C1 segment of cervical spinal cord (tissue), 14 donors: ENCODE measurements around the gene ZNF277.

Experiments
- DNase-seq, 14 donors: peaks; one replicate each; lab custom pipeline; 2025; lab: John Stamatoyannopoulos, UW

The ZNF277 gene

GRCh38 chr7:112206238-112206990, at the start of gene ZNF277, which contains the start of gene DOCK4:
TSS of gene ZNF277 (plus strand) at chr7:112206695. CDS start at chr7:112206717, 22 bp downstream.
TSS of gene DOCK4 (minus strand) at chr7:112206399. CDS start at chr7:112206138, 261 bp downstream.
- peak; percentile 93 to 100 (median 99) for DNase-seq

- DNase-seq, result no peak
These were observed 49.4 kb upstream of the ZNF277 start for GRCh38 chr7:112157072-112157471.

DNA sequence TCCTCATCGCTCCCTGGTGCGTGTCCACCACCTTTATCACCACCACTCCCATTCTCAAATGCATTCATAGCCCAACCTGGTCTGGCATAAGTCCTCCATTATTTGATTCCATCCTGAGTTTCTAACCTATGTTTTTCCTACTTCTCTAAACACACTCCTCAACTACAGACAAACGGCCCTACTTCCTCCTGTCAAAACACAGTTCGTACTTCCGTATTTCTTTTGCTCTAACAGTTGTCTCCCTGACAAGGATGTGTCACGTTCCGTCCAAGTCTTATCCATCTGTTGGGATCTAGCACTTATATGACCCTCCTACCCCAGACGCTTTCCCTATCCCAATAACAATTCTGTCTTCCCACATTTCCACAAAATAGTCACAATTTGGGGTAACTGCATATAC, 47.1 kb upstream of the ZNF277 start:
- no peak for DNase-seq

- DNase-seq, result peak in 1 of 14 donors; percentile 26
These were observed 46.2 kb upstream of the ZNF277 start for GRCh38 chr7:112160130-112160770.

- no peak for DNase-seq
These were observed 45.7 kb upstream of the ZNF277 start for GRCh38 chr7:112160771-112161150.

GRCh38 chr7:112161253-112162141, 45.0 kb upstream of the ZNF277 start:
- no peak for DNase-seq

GRCh38 chr7:112162142-112162766, 44.2 kb upstream of the ZNF277 start:
- peak in 12 of 14 donors; percentile 45 to 87 (median 72) for DNase-seq

- no peak for DNase-seq
These were observed 43.5 kb upstream of the ZNF277 start for GRCh38 chr7:112162784-112163506.

DNA sequence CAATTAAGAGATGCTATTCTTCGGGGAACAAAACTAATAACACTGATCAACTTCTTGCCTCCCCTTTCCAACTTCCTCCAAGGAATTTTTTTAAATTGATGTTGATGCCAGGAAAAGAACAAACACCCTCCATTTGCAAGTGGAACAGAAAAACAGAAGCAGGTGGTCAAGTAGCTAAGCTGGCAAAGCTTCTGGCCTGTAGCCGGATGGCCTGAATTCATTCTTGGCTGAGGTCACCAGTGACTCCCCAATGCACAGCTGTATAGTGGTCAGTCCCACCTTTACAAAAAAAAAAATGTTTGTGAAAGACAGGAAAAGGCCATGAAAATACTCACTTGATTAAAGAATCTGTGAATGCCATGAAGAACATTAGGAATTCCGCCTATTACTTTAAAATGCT, 39.3 kb upstream of the ZNF277 start:
- DNase-seq, result peak in 1 of 14 donors; percentile 87

GRCh38 chr7:112168915-112169314, 37.6 kb upstream of the ZNF277 start:
- no peak for DNase-seq

DNA sequence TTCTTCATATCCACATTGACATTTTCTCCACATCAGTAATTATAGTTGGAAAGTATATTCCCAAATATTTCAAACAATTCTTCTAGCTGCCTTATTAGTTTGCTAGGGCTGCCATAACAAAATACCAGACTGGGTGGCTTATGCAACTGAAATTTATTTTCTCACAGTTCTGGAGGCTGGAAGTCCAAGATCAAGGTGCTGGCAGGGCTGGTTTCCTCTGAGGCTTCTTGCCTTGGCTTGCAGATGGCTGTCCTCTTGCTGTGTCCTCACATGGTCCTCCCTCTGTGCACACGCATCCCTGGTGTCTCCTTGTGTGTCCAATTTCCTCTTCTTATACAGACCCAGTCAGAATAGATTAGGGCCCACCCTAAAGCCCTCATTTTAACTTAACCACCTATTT, 34.8 kb upstream of the ZNF277 start:
- DNase-seq, result no peak

- DNase-seq, result no peak
These were observed 33.5 kb upstream of the ZNF277 start for GRCh38 chr7:112172870-112173567.

DNA sequence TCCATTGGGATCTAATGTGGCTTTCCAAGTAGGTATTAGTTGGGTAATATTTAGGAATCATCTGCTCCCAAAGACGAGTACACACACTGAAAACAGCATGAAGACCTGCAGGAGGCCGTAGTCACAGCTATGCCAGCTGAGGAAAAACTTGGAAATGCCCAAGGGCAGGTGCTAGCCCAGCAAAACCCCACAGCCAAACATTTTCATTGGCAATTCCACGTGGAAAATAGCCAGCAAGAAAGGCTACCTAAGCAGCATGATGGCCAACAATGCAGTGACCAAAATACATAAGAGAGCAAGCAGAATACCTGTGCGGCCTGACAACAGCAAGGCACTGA, 33.0 kb upstream of the ZNF277 start:
- DNase-seq, result peak in 1 of 14 donors; percentile 87

DNA sequence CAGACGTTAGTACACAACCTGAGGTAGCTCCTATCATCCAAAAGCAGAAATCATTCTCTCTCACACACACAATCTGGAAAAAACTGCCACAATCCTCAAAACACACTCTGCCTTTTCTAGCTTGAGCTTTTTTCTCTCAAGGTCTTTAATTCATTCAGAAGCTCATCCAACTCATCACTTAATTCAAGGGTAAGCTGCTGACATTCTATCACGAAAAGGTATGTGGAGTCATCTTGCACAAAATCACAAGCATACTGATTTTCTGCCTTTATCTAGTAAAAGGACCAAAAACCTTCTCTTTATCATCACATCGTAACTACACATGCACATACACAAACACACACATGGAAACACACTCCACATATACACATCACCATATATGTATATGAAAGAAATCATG, 32.3 kb upstream of the ZNF277 start:
- no peak for DNase-seq

DNA sequence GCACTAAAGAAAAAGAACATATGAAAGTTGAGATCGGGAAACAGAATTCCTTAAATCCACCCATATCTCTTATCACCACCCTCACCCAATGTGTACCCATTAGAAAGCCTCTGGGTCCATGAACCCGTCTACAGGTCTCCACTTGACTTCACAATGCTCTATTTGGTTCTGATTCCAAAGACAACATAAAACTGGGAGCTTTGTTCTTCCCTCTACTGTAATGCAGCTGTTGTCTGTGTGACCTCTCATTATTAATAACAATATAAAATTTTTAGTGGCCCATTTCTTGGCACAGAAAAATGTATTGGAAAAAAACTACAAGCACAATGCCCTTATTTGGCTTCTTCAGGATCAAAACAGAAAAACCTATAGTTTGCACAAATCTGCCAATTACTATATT, 30.3 kb upstream of the ZNF277 start:
- DNase-seq, result no peak

DNA sequence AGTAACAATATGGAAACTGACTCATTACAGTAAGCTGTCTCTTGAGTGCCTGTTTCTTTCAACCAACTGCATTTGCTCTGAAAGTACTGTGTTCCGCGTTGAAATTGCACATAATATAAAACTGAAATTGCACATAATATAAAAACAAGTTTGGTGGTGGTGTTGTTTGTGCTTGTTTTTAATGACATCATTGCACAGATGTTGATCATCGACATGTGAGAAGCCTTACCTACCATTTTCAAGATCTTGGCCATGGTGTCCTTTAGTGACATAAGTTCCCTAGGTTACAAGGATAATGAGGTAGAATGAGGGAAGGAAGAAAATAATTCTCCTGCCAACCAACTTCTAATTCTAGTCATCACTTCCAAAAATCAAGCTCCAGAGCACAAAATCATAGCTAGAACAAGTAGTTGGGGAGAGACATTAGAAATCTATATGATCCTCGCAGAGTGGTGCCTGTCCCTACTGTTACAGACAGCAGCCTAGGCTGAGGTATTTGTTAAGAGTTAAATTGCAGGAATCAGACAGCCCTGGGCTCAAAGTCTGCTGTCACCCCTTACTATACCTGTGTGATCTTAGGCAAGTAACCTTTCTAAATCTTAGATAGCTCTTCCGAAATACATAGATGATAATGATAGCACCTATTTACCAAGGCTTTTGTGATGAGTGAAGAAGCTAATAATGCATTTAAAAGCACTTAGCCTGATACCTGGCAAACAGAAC, 29.6 kb upstream of the ZNF277 start:
- no peak for DNase-seq

- peak in 1 of 14 donors; percentile 32 for DNase-seq
These were observed 26.3 kb upstream of the ZNF277 start for GRCh38 chr7:112180223-112180622.

- peak in 12 of 14 donors; percentile 4 to 75 (median 56) for DNase-seq
These were observed 23.7 kb upstream of the ZNF277 start for GRCh38 chr7:112182749-112183148.

DNA sequence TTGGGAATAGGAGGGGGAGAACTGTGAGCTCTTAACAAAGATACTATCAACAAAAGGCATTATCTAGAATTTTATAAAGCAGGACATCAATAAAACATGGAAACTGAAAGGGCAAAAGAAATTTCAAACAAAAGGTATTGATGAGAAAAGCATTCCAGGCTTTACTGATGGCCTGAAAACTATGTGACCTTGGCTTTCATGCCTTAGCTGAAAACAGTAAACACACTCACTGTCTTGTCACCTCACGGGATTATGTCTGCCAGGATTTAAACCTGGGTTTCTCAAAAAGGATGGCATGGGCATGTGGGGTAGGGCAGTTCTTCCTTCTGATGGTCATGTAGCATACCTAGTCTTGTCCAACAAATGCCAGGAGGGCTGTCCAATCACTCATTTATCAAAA, 23.2 kb upstream of the ZNF277 start:
- no peak for DNase-seq

DNA sequence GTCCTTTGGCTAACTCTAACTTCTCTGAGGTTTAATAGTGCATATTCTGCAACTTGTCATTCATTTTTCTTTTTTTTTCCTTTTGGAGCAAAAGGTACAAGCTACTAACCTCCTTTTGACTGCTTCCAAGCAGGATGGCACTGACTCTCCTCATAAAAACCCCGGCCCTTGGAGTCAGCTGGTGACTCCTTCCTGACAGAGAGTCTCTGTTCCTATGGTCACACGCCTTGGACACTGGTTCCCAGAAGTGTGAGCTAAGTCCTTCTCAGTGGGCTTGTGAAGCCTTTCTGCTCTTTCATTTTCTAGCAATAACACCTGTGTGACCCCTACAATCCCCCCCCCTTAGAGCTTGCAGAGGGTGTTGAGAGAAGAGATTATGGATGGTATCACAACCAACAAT, 22.0 kb upstream of the ZNF277 start:
- DNase-seq, result peak in 7 of 14 donors; percentile 21 to 60 (median 39)
